Esophagus squamous epithelium (tissue), 4 donors: ENCODE measurements around the gene BRD7.

Experiments used
- CTCF ChIP-seq, 6 experiments: fragments of 450-650 bp in 4 of 6; fragments of 200-600 bp in 2 of 6; sonication (generic) in 2 of 6; IDR thresholded peaks; one replicate each; pipeline ENCODE4 v1.5.1; 2016 to 2019; ENCODE audit warnings: antibody characterized with exemption in 6 of 6, mild to moderate bottlenecking in 4 of 6, moderate library complexity in 4 of 6
- POLR2A ChIP-seq, 4 donors: fragments of 450-650 bp; IDR thresholded peaks; one replicate each; pipeline ENCODE4 v1.6.1; 2017; ENCODE audit warnings: antibody characterized with exemption in 4 of 4, mild to moderate bottlenecking in 4 of 4, moderate library complexity in 3 of 4

GRCh38 chr16:50400967-50401348 lies 32.2 kb upstream of the BRD7 start:
- no peak for TF ChIP-seq CTCF (IDR thresholded peaks at IDR 0.05)
- no peak for TF ChIP-seq POLR2A (IDR thresholded peaks at IDR 0.05)
